ENCODE data around the gene MGMT.

GRCh38 chr10:129641982-129642381 lies 174.9 kb downstream of the MGMT start:
- TF ChIP-seq CTCF (IDR thresholded peaks at IDR 0.05; ENCODE audit: low read depth, low read length, missing input control) (no peak), RAD21 (IDR thresholded peaks at IDR 0.05) (no peak), JUND (IDR thresholded peaks at IDR 0.05) (no peak), ZBTB33 (IDR thresholded peaks at IDR 0.05) (no peak), RXRA (IDR thresholded peaks at IDR 0.05) (no peak), YY1 (IDR thresholded peaks at IDR 0.05) (no peak), REST (IDR thresholded peaks at IDR 0.05) (no peak), GABPA (IDR thresholded peaks at IDR 0.05 in 1 of 2, conservative IDR thresholded peaks at IDR 0.05 in 1 of 2) (no peak), HNF4G (IDR thresholded peaks at IDR 0.05) (no peak), MAX (IDR thresholded peaks at IDR 0.05) (no peak), EGR1 (IDR thresholded peaks at IDR 0.05; ENCODE audit: low read depth in 2 of 2) (no peak), FOXA1 (IDR thresholded peaks at IDR 0.05) (no peak)

All from liver (tissue), 3 donors.